NCI-H146 treated with DMSO at 0.1 percent for 48 hours (cell line): ENCODE data around the gene PDZD2.
"Not testable (repeated sequence)": the region's sequence is repeated elsewhere in the genome, so short reads cannot be mapped to it uniquely, and the experiment has no call there.

Source experiments
- DNase-seq: peaks from one replicate; lab custom pipeline; 2025; ENCODE audit not compliant: unreplicated experiment; lab: John Stamatoyannopoulos, UW

Gene PDZD2

GRCh38 chr5:31963358-31964006 is 324.6 kb downstream of the PDZD2 start:
- no peak for DNase-seq

GRCh38 chr5:31964007-31964360 is 325.1 kb downstream of the PDZD2 start:
- no peak for DNase-seq

- DNase-seq: no peak
These were observed 326.3 kb downstream of the PDZD2 start for GRCh38 chr5:31965227-31965626.

- DNase-seq: no peak
These were observed 328.0 kb downstream of the PDZD2 start for GRCh38 chr5:31966936-31967335.

- DNase-seq: no peak
These were observed 328.5 kb downstream of the PDZD2 start for GRCh38 chr5:31967461-31967860.

GRCh38 chr5:31972558-31972957 is 333.6 kb downstream of the PDZD2 start:
- DNase-seq: no peak

GRCh38 chr5:31975189-31975612 is 336.3 kb downstream of the PDZD2 start:
- DNase-seq: not testable (repeated sequence)

- DNase-seq: no peak
These were observed 337.2 kb downstream of the PDZD2 start for GRCh38 chr5:31976169-31976568.

- no peak for DNase-seq
These were observed 342.5 kb downstream of the PDZD2 start for GRCh38 chr5:31981361-31981945.

- no peak for DNase-seq
These were observed 343.1 kb downstream of the PDZD2 start for GRCh38 chr5:31982027-31982426.

GRCh38 chr5:31982621-31983020 is 343.7 kb downstream of the PDZD2 start:
- DNase-seq: no peak

GRCh38 chr5:31983851-31984250 is 344.9 kb downstream of the PDZD2 start:
- no peak for DNase-seq

- DNase-seq: no peak
These were observed 345.8 kb downstream of the PDZD2 start for GRCh38 chr5:31984691-31985090.

- DNase-seq: no peak
These were observed 347.2 kb downstream of the PDZD2 start for GRCh38 chr5:31986101-31986500.

GRCh38 chr5:31987985-31988710 is 349.2 kb downstream of the PDZD2 start:
- no peak for DNase-seq

- DNase-seq: no peak
These were observed 351.2 kb downstream of the PDZD2 start for GRCh38 chr5:31990081-31990650.

- DNase-seq: no peak
These were observed 351.8 kb downstream of the PDZD2 start for GRCh38 chr5:31990701-31991110.

GRCh38 chr5:31992377-31992776 is 353.4 kb downstream of the PDZD2 start:
- DNase-seq: no peak

- DNase-seq: no peak
These were observed 354.4 kb downstream of the PDZD2 start for GRCh38 chr5:31993165-31993961.

GRCh38 chr5:31995006-31995405 is 356.1 kb downstream of the PDZD2 start:
- no peak for DNase-seq

GRCh38 chr5:31995714-31996113 is 356.8 kb downstream of the PDZD2 start:
- no peak for DNase-seq
